ENCODE measurements around the gene HADHB.

GRCh38 chr2:26314243-26314642, 69.5 kb downstream of the HADHB start:
- TF ChIP-seq GATA2 (IDR thresholded peaks at IDR 0.05; ENCODE audit: low read depth, low read length) (no peak), GATA3 (IDR thresholded peaks at IDR 0.05; ENCODE audit: low read depth, low read length) (no peak)
